GM19455 (cell line): ENCODE measurements around the gene XRCC3.

Experiments used
- ATAC-seq: cut with Tn5 transposase; IDR thresholded peaks from one replicate; pipeline ENCODE4 v1.9.1; 2021; ENCODE audit not compliant: unreplicated experiment

XRCC3 gene

GRCh38 chr14:103707329-103708263 is 7.7 kb downstream of the XRCC3 start:
- ATAC-seq = no peak

- no peak for ATAC-seq
These were observed 8.5 kb downstream of the XRCC3 start for GRCh38 chr14:103706551-103707328.

GRCh38 chr14:103705504-103706284 is 9.6 kb downstream of the XRCC3 start:
- ATAC-seq = no peak

GRCh38 chr14:103705118-103705503 is 10.1 kb downstream of the XRCC3 start:
- ATAC-seq = no peak

GRCh38 chr14:103704708-103705107 is 10.5 kb downstream of the XRCC3 start:
- no peak for ATAC-seq

- no peak for ATAC-seq
These were observed 11.5 kb downstream of the XRCC3 start for GRCh38 chr14:103703433-103704385.

- ATAC-seq = no peak
These were observed 12.5 kb downstream of the XRCC3 start for GRCh38 chr14:103702497-103703432.

- no peak for ATAC-seq
These were observed 13.2 kb downstream of the XRCC3 start for GRCh38 chr14:103702095-103702494.

- no peak for ATAC-seq
These were observed 14.3 kb downstream of the XRCC3 start for GRCh38 chr14:103700753-103701490.

GRCh38 chr14:103699901-103700752 is 15.1 kb downstream of the XRCC3 start:
- no peak for ATAC-seq

- no peak for ATAC-seq
These were observed 16.0 kb downstream of the XRCC3 start for GRCh38 chr14:103699261-103699661.

- no peak for ATAC-seq
These were observed 16.6 kb downstream of the XRCC3 start for GRCh38 chr14:103698380-103699260.

GRCh38 chr14:103697603-103698379 is 17.5 kb downstream of the XRCC3 start:
- no peak for ATAC-seq

- ATAC-seq = no peak
These were observed 18.0 kb downstream of the XRCC3 start for GRCh38 chr14:103697206-103697602.

- no peak for ATAC-seq
These were observed 18.7 kb downstream of the XRCC3 start for GRCh38 chr14:103696466-103697071.
